ENCODE data around the gene PDK3.

PDK3 gene

DNA sequence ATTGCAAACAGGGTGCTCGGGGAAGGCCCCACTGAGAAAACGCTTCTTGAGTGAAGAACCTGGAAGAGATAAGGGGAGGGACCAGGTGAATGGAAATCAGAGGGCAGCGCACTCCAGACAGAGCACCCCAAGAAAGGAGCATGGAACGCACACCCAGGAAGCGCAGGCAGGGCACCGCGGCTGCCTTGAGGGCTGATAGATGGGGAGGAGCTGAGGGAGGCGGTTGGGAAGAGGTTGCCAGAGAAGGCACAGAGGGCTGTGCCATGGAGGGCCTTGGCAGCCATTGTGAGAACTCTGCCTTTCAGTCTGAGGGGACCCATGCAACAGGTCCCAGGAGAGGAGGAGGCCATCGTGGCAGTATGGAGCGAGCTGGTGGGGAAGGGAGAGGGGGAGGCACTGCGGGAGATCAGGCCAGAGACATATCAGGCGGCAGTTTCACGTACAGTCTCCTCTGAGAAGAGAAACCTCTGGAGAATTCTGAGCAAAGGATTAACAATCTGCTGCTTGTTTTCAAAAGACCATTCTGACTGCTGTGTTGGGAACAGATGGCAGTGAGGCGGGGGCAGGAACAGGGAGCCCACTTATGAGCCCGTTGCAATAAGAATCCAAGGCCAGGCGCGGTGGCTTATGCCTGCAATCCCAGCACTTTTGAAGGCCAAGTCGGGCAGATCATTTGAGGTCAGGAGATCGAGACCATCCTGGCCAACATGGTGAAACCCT is 98.4 kb downstream of the PDK3 start:
- Histone ChIP-seq H3K9me3 (replicated peaks; ENCODE audit: insufficient read depth, low read length) (no peaks in the 10 kb centered on the region), H3K27me3 (replicated peaks; ENCODE audit: insufficient read depth, low read length) (no peaks in the 10 kb centered on the region), H3K4me2 (ENCODE audit: low read depth, low read length) (no peak overlapping the region), H3K4me3 (ENCODE audit: low read length) (no peak overlapping the region), H2AFZ (ENCODE audit: low read length) (no peak overlapping the region), H3K27ac (ENCODE audit: low read length) (no peak overlapping the region), H3K4me1 (ENCODE audit: low read length) (no peaks in the 10 kb centered on the region), H3F3A (ENCODE audit: insufficient read depth, low read length) (no peaks in the 10 kb centered on the region), H4K20me1 (ENCODE audit: insufficient read depth, low read length) (no peaks in the 10 kb centered on the region), H3K9me2 (replicated peaks; ENCODE audit: insufficient read depth, low read length) (no peaks in the 10 kb centered on the region), H3K36me3 (replicated peaks; ENCODE audit: insufficient read depth, low read length) (no peaks in the 10 kb centered on the region), H3K79me2 (ENCODE audit: low read length) (no peaks in the 10 kb centered on the region), H3K9ac (ENCODE audit: low read length) (no peak overlapping the region)
- no peak for TF ChIP-seq EZH2phosphoT487 (IDR thresholded peaks at IDR 0.05; ENCODE audit: low read length)
- no peak for TF ChIP-seq EZH2 (optimal IDR thresholded peaks at IDR 0.05; ENCODE audit: low read depth, low read length)
- TF ChIP-seq, protein P1, sequence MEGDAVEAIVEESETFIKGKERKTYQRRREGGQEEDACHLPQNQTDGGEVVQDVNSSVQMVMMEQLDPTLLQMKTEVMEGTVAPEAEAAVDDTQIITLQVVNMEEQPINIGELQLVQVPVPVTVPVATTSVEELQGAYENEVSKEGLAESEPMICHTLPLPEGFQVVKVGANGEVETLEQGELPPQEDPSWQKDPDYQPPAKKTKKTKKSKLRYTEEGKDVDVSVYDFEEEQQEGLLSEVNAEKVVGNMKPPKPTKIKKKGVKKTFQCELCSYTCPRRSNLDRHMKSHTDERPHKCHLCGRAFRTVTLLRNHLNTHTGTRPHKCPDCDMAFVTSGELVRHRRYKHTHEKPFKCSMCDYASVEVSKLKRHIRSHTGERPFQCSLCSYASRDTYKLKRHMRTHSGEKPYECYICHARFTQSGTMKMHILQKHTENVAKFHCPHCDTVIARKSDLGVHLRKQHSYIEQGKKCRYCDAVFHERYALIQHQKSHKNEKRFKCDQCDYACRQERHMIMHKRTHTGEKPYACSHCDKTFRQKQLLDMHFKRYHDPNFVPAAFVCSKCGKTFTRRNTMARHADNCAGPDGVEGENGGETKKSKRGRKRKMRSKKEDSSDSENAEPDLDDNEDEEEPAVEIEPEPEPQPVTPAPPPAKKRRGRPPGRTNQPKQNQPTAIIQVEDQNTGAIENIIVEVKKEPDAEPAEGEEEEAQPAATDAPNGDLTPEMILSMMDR (IDR thresholded peaks at IDR 0.05; ENCODE audit: low read length): no peak
- no peak for DNase-seq

DNA sequence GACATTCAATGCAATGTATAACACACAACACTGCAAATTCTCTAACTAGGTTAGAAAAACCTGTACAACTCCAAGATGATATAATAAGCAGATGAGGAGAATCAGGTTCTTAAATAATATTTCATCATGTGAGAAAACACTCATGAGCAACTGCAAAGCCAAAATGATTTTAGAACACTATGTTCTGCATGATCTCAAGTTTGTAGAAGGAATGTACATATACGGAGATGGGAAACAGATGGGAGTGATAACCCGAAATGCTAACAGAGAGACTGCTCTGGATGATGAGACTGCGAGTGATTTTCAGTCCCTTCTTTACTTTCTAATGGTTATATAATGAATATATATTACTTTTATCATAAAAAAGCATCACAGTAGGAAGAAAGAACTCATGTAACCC is 101.2 kb downstream of the PDK3 start:
- Histone ChIP-seq H3K9me2 (replicated peaks; ENCODE audit: insufficient read depth, low read length) (no peaks in the 10 kb centered on the region), H3K9me3 (replicated peaks; ENCODE audit: insufficient read depth, low read length) (no peaks in the 10 kb centered on the region), H3K9ac (ENCODE audit: low read length) (no peak overlapping the region), H3K4me3 (ENCODE audit: low read length) (no peak overlapping the region), H2AFZ (ENCODE audit: low read length) (no peak overlapping the region), H3K36me3 (replicated peaks; ENCODE audit: insufficient read depth, low read length) (no peaks in the 10 kb centered on the region), H3K79me2 (ENCODE audit: low read length) (no peaks in the 10 kb centered on the region), H3F3A (ENCODE audit: insufficient read depth, low read length) (no peaks in the 10 kb centered on the region), H3K27me3 (replicated peaks; ENCODE audit: insufficient read depth, low read length) (no peaks in the 10 kb centered on the region), H3K4me1 (ENCODE audit: low read length) (no peaks in the 10 kb centered on the region), H3K27ac (ENCODE audit: low read length) (no peak overlapping the region), H3K4me2 (ENCODE audit: low read depth, low read length) (no peak overlapping the region), H4K20me1 (ENCODE audit: insufficient read depth, low read length) (no peaks in the 10 kb centered on the region)
- no peak for DNase-seq
- TF ChIP-seq, protein P1 (IDR thresholded peaks at IDR 0.05; ENCODE audit: low read length): no peak
- TF ChIP-seq EZH2phosphoT487 (IDR thresholded peaks at IDR 0.05; ENCODE audit: low read length): no peak
- no peak for TF ChIP-seq EZH2 (optimal IDR thresholded peaks at IDR 0.05; ENCODE audit: low read depth, low read length)

DNA sequence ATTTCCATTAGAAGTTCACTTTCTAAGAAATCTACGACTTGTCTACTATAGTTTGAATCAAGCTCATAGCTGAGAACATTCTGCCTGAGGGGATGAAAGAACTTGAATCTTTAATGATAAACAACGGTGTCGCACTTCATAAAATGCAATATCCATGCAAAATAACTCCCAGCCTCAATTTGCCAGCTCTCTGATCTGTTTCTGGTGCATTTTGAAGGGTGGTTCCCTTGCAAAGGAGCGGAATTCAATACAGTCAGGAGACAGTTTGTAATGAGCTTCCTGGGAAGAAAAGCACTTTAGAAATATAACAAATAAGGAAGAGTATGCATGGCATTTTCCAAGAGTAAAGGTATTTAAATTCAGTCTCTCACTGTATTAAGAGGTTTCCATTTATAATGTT is 102.1 kb downstream of the PDK3 start:
- H3K27ac ChIP-seq (ENCODE audit: low read length): no peak overlapping the region
- no peaks in the 10 kb centered on the region for H4K20me1 ChIP-seq (ENCODE audit: insufficient read depth, low read length)
- no peaks in the 10 kb centered on the region for H3K4me1 ChIP-seq (ENCODE audit: low read length)

More for the DNA sequence above, 102.1 kb downstream of the PDK3 start:
- Histone ChIP-seq H3K79me2 (ENCODE audit: low read length) (no peaks in the 10 kb centered on the region), H3K9me3 (replicated peaks; ENCODE audit: insufficient read depth, low read length) (no peaks in the 10 kb centered on the region), H3K9ac (ENCODE audit: low read length) (no peak overlapping the region), H3K4me2 (ENCODE audit: low read depth, low read length) (no peak overlapping the region), H3K36me3 (replicated peaks; ENCODE audit: insufficient read depth, low read length) (no peaks in the 10 kb centered on the region), H2AFZ (ENCODE audit: low read length) (no peak overlapping the region), H3K27me3 (replicated peaks; ENCODE audit: insufficient read depth, low read length) (no peaks in the 10 kb centered on the region), H3K4me3 (ENCODE audit: low read length) (no peak overlapping the region), H3F3A (ENCODE audit: insufficient read depth, low read length) (no peaks in the 10 kb centered on the region), H3K9me2 (replicated peaks; ENCODE audit: insufficient read depth, low read length) (no peaks in the 10 kb centered on the region)
- TF ChIP-seq, protein P1 (IDR thresholded peaks at IDR 0.05; ENCODE audit: low read length): no peak
- TF ChIP-seq EZH2 (optimal IDR thresholded peaks at IDR 0.05; ENCODE audit: low read depth, low read length): no peak
- no peak for TF ChIP-seq EZH2phosphoT487 (IDR thresholded peaks at IDR 0.05; ENCODE audit: low read length)
- no peak for DNase-seq
